ENCODE measurements around the gene ZNF738. TPM values are rescaled to one million over a fixed set of nuclear protein-coding genes. Genes with fewer than 3 reads are reported as not detected.
"Not testable (repeated sequence)": the region's sequence is repeated elsewhere in the genome, so short reads cannot be mapped to it uniquely, and the experiment has no call there.

Gene ZNF738
- total RNA-seq, 3 donors from 2014 or later: 7.8 to 9.5 (median 8.8) TPM

DNA sequence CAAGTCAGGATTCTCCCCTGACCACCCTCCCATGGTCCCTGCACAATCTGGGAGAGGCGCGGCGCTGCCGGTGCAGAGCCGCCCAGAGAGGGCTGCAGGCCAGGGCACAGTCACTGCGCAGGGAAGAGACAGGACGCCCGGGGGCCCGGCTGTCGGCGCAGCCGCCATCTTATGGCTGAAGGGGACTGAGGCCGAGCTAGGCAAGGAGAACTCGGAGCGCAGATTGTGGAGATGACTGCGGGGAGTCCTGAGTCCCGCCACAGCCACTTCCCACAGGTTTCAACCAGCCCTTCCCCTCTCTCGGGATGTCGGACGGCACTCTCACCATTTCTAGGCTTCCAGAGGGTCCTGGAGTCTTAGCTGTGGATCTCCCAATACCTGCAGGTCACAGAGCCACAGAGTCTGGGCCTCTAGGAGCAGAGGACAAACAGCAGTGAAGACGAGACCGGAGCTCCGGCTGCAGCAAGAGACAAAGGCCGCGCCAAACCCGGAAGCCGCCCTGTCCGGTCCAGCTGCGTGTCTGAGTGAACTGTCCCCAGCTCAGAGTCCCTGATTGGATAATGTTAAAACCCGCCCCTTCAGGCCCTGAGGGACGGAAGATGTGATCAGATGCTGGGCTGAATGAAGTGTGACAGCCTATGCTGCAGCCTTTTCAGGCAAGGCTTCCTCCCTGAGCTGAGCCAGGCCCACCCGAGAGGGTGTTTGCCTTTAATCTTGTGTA lies 29.8 kb upstream of the ZNF738 start, which contains the start of gene ZNF708:
TSS of gene ZNF708 (minus strand) at position 526 of the 721 bp plus-strand sequence. CDS start at position 328, 198 bp downstream.
- no peaks in the 10 kb centered on the region for H3K27me3 ChIP-seq

DNA sequence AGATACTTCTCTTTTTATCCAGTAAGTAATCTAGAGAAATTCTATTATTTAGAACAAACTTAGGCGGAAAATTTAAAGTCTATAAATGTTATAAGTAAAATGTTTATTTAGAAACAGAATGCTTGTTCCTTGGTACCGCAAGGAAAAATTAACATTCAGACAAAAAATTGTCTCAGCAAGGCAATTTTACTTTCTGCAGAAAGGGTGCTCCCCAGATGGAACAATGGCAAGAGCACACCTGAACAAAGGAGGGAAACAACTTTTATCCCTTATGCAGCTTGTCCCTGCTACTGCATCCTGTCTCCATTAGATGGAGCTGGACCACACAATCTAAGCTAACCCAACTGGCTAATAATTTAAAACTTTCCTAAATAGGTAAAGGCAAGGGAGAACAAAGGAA lies 23.1 kb upstream of the ZNF738 start:
- intact Hi-C loops (cut with DNase I; ENCODE audit: low total_unique reads): no loop called here
- H3K36me3 ChIP-seq: no peaks in the 10 kb centered on the region
- H3K27ac ChIP-seq: no peak overlapping the region
- no peaks in the 10 kb centered on the region for H3K27me3 ChIP-seq
- TF ChIP-seq, protein P1, sequence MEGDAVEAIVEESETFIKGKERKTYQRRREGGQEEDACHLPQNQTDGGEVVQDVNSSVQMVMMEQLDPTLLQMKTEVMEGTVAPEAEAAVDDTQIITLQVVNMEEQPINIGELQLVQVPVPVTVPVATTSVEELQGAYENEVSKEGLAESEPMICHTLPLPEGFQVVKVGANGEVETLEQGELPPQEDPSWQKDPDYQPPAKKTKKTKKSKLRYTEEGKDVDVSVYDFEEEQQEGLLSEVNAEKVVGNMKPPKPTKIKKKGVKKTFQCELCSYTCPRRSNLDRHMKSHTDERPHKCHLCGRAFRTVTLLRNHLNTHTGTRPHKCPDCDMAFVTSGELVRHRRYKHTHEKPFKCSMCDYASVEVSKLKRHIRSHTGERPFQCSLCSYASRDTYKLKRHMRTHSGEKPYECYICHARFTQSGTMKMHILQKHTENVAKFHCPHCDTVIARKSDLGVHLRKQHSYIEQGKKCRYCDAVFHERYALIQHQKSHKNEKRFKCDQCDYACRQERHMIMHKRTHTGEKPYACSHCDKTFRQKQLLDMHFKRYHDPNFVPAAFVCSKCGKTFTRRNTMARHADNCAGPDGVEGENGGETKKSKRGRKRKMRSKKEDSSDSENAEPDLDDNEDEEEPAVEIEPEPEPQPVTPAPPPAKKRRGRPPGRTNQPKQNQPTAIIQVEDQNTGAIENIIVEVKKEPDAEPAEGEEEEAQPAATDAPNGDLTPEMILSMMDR (IDR thresholded peaks at IDR 0.05): no peak
- TF ChIP-seq POLR2A (IDR thresholded peaks at IDR 0.05) (no peak), POLR2AphosphoS5 (IDR thresholded peaks at IDR 0.05) (no peak)
- DNase-seq (ENCODE audit: low spot score in 2 of 2): no peak
- peaks cover 22 to 43% of the 10 kb centered on the region in 2 donors for H3K9me3 ChIP-seq
- no peak overlapping the region for H3K4me3 ChIP-seq
- no peaks in the 10 kb centered on the region for H3K4me1 ChIP-seq

More for the DNA sequence above, 29.8 kb upstream of the ZNF738 start, which contains the start of gene ZNF708:
- DNase-seq (ENCODE audit: low spot score in 2 of 2): peak; percentile 88 to 92
- H3K4me1 ChIP-seq: peaks cover 0 to 5% of the 10 kb centered on the region in 2 donors
- no peaks in the 10 kb centered on the region for H3K36me3 ChIP-seq
- intact Hi-C loops (cut with DNase I; ENCODE audit: low total_unique reads): no loop called here
- TF ChIP-seq, protein P1 (IDR thresholded peaks at IDR 0.05): no peak
- peak in 2 of 3 donors; percentile 70 to 84 for TF ChIP-seq POLR2AphosphoS5 (IDR thresholded peaks at IDR 0.05)
- peak; percentile 50 for TF ChIP-seq POLR2A (IDR thresholded peaks at IDR 0.05)
- peaks cover 0 to 9% of the 10 kb centered on the region in 2 donors for H3K9me3 ChIP-seq
- peak within 1 kb of the TSS; percentile 94 to 98 for H3K27ac ChIP-seq
- peak within 1 kb of the TSS; percentile 69 to 80 (median 76) for H3K4me3 ChIP-seq

GRCh38 chr19:21344841-21345240 lies 14.0 kb upstream of the ZNF738 start:
- H3K27ac ChIP-seq; H3K4me3 ChIP-seq; H3K4me1 ChIP-seq; H3K27me3 ChIP-seq; intact Hi-C loops (cut with DNase I; ENCODE audit: low total_unique reads); H3K36me3 ChIP-seq; DNase-seq (ENCODE audit: low spot score in 2 of 2): not testable (repeated sequence)
- peaks cover 5 to 12% of the 10 kb centered on the region in 2 donors for H3K9me3 ChIP-seq

DNA sequence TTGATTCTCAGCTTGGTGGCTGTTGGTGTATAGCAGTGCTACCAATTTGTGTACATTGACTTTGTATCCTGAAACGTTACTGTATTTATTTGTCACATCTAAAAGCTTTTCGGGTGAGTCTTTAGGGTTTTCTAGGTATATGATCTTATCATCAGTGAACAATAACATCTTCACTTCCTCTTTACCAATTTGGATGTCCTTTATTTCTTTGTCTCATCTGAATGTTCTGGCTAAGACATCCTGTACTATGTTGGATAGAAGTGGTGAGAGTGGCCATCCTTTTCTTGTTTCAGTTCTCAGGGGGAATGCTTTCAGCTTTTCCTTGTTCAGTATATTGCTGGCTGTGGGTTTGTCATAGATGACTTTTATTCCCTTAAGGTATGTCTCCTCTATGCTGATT lies 6.0 kb upstream of the ZNF738 start:
- Histone ChIP-seq H3K27me3 (no peaks in the 10 kb centered on the region), H3K27ac (no peak overlapping the region), H3K4me1 (no peaks in the 10 kb centered on the region), H3K9me3 (peaks cover 0 to 11% of the 10 kb centered on the region in 2 donors), H3K36me3 (no peaks in the 10 kb centered on the region), H3K4me3 (no peak overlapping the region)
- TF ChIP-seq, protein P1 (IDR thresholded peaks at IDR 0.05): no peak
- TF ChIP-seq POLR2A (IDR thresholded peaks at IDR 0.05): no peak
- TF ChIP-seq POLR2AphosphoS5 (IDR thresholded peaks at IDR 0.05): no peak
- DNase-seq (ENCODE audit: low spot score in 2 of 2): no peak
- intact Hi-C loops (cut with DNase I; ENCODE audit: low total_unique reads): no loop called here

DNA sequence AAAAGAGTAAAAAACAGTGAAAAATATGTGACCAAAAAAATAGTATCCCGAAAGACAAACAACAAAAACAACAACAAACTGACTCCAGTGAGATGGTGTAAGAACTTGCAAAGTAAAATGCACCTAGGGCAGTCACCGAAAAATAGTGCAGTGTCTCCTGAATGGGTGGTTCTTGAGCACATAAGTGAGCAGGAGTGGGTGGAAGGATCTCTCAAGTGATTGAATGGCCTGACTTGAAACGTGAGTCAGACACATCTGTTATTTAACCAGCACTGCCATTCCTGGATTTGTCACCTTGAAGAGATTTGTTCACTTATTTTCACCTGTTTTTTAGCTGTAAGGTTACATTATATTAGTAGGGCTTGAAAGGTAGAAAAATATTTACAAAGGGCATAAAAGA lies 3.5 kb downstream of the ZNF738 start:
- H3K36me3 ChIP-seq: no peaks in the 10 kb centered on the region
- TF ChIP-seq POLR2AphosphoS5 (IDR thresholded peaks at IDR 0.05): no peak
- no peak for TF ChIP-seq POLR2A (IDR thresholded peaks at IDR 0.05)
- TF ChIP-seq, protein P1 (IDR thresholded peaks at IDR 0.05): no peak
- H3K4me1 ChIP-seq: no peaks in the 10 kb centered on the region
- intact Hi-C loops (cut with DNase I; ENCODE audit: low total_unique reads): no loop called here
- no peak overlapping the region for H3K4me3 ChIP-seq
- DNase-seq (ENCODE audit: low spot score in 2 of 2): no peak
- no peak overlapping the region for H3K27ac ChIP-seq
- H3K9me3 ChIP-seq: no peaks in the 10 kb centered on the region
- H3K27me3 ChIP-seq: no peaks in the 10 kb centered on the region

Data from breast epithelium (tissue), 4 donors.